Measurements from ENCODE around the gene IER5L. TPM values are rescaled to one million over a fixed set of nuclear protein-coding genes. Genes with fewer than 3 reads are reported as not detected.

Gene IER5L
- total RNA-seq, 6 experiments from 2014 or later: 2.7 to 19.8 (median 7.8) TPM

GRCh38 chr9:129211686-129212085 is 33.6 kb upstream of the IER5L start:
- 43% methylated on average over 4 of the region's 7 CpGs for WGBS (ENCODE audit: insufficient coverage, low coverage, low lambda C conversion rate, missing lambda C conversion rate)
- Histone ChIP-seq H3K27me3 (no peaks in the 10 kb centered on the region), H3K27ac (no peak overlapping the region), H3K36me3 (no peaks in the 10 kb centered on the region), H3K4me3 (no peak overlapping the region), H3K9me3 (no peaks in the 10 kb centered on the region), H3K4me1 (no peaks in the 10 kb centered on the region)
- ATAC-seq (no peak), DNase-seq (no peak)
- TF ChIP-seq POLR2A (IDR thresholded peaks at IDR 0.05) (no peak), CTCF (IDR thresholded peaks at IDR 0.05) (no peak)
- intact Hi-C loops (cut with DNase I): no loop called here

- H3K27me3 ChIP-seq: no peaks in the 10 kb centered on the region
- no peaks in the 10 kb centered on the region for H3K4me1 ChIP-seq
- H3K4me3 ChIP-seq: no peak overlapping the region
- intact Hi-C loops (cut with DNase I): no loop called here
- no peaks in the 10 kb centered on the region for H3K36me3 ChIP-seq
- no peak for TF ChIP-seq CTCF (IDR thresholded peaks at IDR 0.05)
- DNase-seq: no peak
- no peak for ATAC-seq
- H3K9me3 ChIP-seq: no peaks in the 10 kb centered on the region
- no peak overlapping the region for H3K27ac ChIP-seq
- no CpG with 5 or more reads among the region's 5 CpGs for WGBS (ENCODE audit: insufficient coverage, low coverage, low lambda C conversion rate, missing lambda C conversion rate)
Measured at GRCh38 chr9:129210125-129210524, 32.1 kb upstream of the IER5L start.

GRCh38 chr9:129209580-129209979 is 31.5 kb upstream of the IER5L start:
- ATAC-seq (no peak), DNase-seq (no peak)
- Histone ChIP-seq H3K4me3 (no peak overlapping the region), H3K36me3 (no peaks in the 10 kb centered on the region), H3K4me1 (no peaks in the 10 kb centered on the region), H3K9me3 (no peaks in the 10 kb centered on the region), H3K27me3 (no peaks in the 10 kb centered on the region), H3K27ac (no peak overlapping the region)
- 54% methylated on average over 3 of the region's 7 CpGs for WGBS (ENCODE audit: insufficient coverage, low coverage, low lambda C conversion rate, missing lambda C conversion rate)
- no peak for TF ChIP-seq POLR2A (IDR thresholded peaks at IDR 0.05)
- TF ChIP-seq CTCF (IDR thresholded peaks at IDR 0.05): no peak
- intact Hi-C loops (cut with DNase I): no loop called here

GRCh38 chr9:129209109-129209508 is 31.0 kb upstream of the IER5L start:
- WGBS (ENCODE audit: insufficient coverage, low coverage, low lambda C conversion rate, missing lambda C conversion rate): no CpG with 5 or more reads among the region's 4 CpGs
- no peak overlapping the region for H3K27ac ChIP-seq
- DNase-seq: no peak

More at GRCh38 chr9:129209109-129209508, 31.0 kb upstream of the IER5L start:
- H3K9me3 ChIP-seq: no peaks in the 10 kb centered on the region
- intact Hi-C loops (cut with DNase I): no loop called here
- H3K4me3 ChIP-seq: no peak overlapping the region
- H3K36me3 ChIP-seq: no peaks in the 10 kb centered on the region
- TF ChIP-seq POLR2A (IDR thresholded peaks at IDR 0.05): no peak
- TF ChIP-seq CTCF (IDR thresholded peaks at IDR 0.05): no peak
- H3K4me1 ChIP-seq: no peaks in the 10 kb centered on the region
- H3K27me3 ChIP-seq: no peaks in the 10 kb centered on the region
- no peak for ATAC-seq
